G401.6 (cell line): ENCODE data around the gene PDRG1.
"Not testable (repeated sequence)": the region's sequence is repeated elsewhere in the genome, so short reads cannot be mapped to it uniquely, and the experiment has no call there.

Experiments used
- FAIRE-seq: peaks from 2 replicates; lab custom pipeline; 2012; peaks lifted over from hg19 to GRCh38; lab: Jason Lieb, UNC

The PDRG1 gene

GRCh38 chr20:31925631-31926030 lies 26.2 kb downstream of the PDRG1 start:
- FAIRE-seq: no peak

- FAIRE-seq: no peak
Observed at GRCh38 chr20:31924561-31924960, 27.3 kb downstream of the PDRG1 start.

GRCh38 chr20:31923388-31924331 lies 28.2 kb downstream of the PDRG1 start:
- FAIRE-seq: no peak

GRCh38 chr20:31922588-31922987 lies 29.3 kb downstream of the PDRG1 start:
- no peak for FAIRE-seq

- FAIRE-seq: no peak
Observed at GRCh38 chr20:31922181-31922580, 29.7 kb downstream of the PDRG1 start.

GRCh38 chr20:31921480-31921879 lies 30.4 kb downstream of the PDRG1 start:
- not testable (repeated sequence) for FAIRE-seq

- FAIRE-seq: no peak
Observed at GRCh38 chr20:31920275-31920855, 31.5 kb downstream of the PDRG1 start.

GRCh38 chr20:31919410-31920155 lies 32.3 kb downstream of the PDRG1 start:
- no peak for FAIRE-seq

GRCh38 chr20:31918466-31919105 lies 33.3 kb downstream of the PDRG1 start:
- no peak for FAIRE-seq

- not testable (repeated sequence) for FAIRE-seq
Observed at GRCh38 chr20:31917962-31918412, 33.9 kb downstream of the PDRG1 start.

GRCh38 chr20:31916708-31917107 lies 35.1 kb downstream of the PDRG1 start:
- FAIRE-seq: no peak

- FAIRE-seq: no peak
Observed at GRCh38 chr20:31915491-31916280, 36.2 kb downstream of the PDRG1 start.

GRCh38 chr20:31914170-31914569 lies 37.7 kb downstream of the PDRG1 start:
- no peak for FAIRE-seq

GRCh38 chr20:31913431-31914157 lies 38.3 kb downstream of the PDRG1 start:
- no peak for FAIRE-seq

GRCh38 chr20:31910071-31910803 lies 41.6 kb downstream of the PDRG1 start:
- FAIRE-seq: no peak

- no peak for FAIRE-seq
Observed at GRCh38 chr20:31909253-31910070, 42.4 kb downstream of the PDRG1 start.

- no peak for FAIRE-seq
Observed at GRCh38 chr20:31908424-31908823, 43.4 kb downstream of the PDRG1 start.

- no peak for FAIRE-seq
Observed at GRCh38 chr20:31908016-31908415, 43.8 kb downstream of the PDRG1 start.

GRCh38 chr20:31907046-31907445 lies 44.8 kb downstream of the PDRG1 start:
- FAIRE-seq: no peak
